ENCODE data around the gene L2HGDH. TPM values are rescaled to one million over a fixed set of nuclear protein-coding genes. Genes with fewer than 3 reads are reported as not detected.

The L2HGDH gene
- total and polyA plus RNA-seq, 10 of the 15 experiments (the other 5 are each of a cell fraction or from before 2014, with no cell fraction given), result 2.6 to 18.3 (median 13.5) TPM

DNA sequence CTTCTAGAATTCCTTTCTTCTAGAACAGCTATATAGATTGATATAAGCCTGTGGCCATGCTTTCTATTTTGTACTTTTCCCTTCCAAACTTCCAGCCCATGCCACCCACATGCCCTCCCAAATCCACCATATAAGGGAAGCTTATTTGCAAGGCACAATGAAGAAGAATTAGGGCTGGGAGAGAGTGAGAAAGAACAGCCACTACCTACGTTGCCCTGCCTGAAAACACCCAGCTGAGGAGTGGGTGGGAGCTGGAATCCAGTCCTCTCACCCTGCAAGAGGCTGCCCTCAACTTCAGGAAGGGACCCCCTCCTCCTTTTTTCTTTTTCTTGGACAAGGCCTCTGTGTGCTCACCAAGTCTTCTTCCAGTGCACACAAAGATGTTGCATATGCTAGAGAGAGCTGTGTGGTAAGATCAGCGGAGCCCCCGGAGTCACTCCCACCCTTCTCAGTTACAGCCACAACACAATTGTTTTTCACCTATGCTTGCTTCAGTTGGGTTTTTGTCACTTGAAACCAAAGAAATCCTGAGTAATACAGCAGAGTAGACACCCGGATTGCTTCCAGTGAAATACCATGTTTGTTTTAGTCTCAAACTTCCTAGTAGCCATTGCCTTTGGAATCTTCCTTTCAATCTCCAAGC lies 45.8 kb upstream of the L2HGDH start:
- FAIRE-seq, result no peak

More for the DNA sequence above, 45.8 kb upstream of the L2HGDH start:
- in situ Hi-C loops (cut with MboI) (no loop called here), intact Hi-C loops (cut with micrococcal nuclease; ENCODE audit: unreplicated experiment) (no loop called here)
- Histone ChIP-seq H3K27me3 (replicated peaks in 1 of 2; ENCODE audit: control insufficient read depth in 2 of 2, insufficient read depth in 2 of 2, low read length in 1 of 2) (no peaks in the 10 kb centered on the region), H3K9ac (ENCODE audit: control insufficient read depth, insufficient read depth, low read length) (no peak overlapping the region), H3K79me2 (ENCODE audit: control insufficient read depth, insufficient read depth, low read length) (peaks cover 2% of the 10 kb centered on the region), H3K9me3 (replicated peaks; ENCODE audit: control insufficient read depth, insufficient read depth, low read length) (no peaks in the 10 kb centered on the region; the same call in 2 of the 3 replicates), H3K27ac (ENCODE audit: control insufficient read depth, insufficient read depth) (no peak overlapping the region), H3K36me3 (ENCODE audit: control insufficient read depth in 2 of 2, insufficient read depth in 2 of 2, low read length in 1 of 2) (peaks cover 0 to 4% of the 10 kb centered on the region in 2 experiments; a peak in 2 of 4 replicates), H3K4me1 (ENCODE audit: control insufficient read depth, insufficient read depth, low read length) (no peaks in the 10 kb centered on the region), H4K20me1 (ENCODE audit: control insufficient read depth, insufficient read depth) (no peaks in the 10 kb centered on the region), H2AFZ (ENCODE audit: control insufficient read depth, low read depth, low read length) (no peak overlapping the region), H3K4me2 (ENCODE audit: control insufficient read depth, insufficient read depth) (no peak overlapping the region), H3K4me3 (no peak overlapping the region)
- TF ChIP-seq POLR2AphosphoS5 (IDR thresholded peaks at IDR 0.05; ENCODE audit: low read length) (no peak), HDGF (IDR thresholded peaks at IDR 0.05) (no peak), PAX8 (IDR thresholded peaks at IDR 0.05) (no peak), CBX5 (IDR thresholded peaks at IDR 0.05; ENCODE audit: low read depth) (no peak), ZNF384 (IDR thresholded peaks at IDR 0.05; ENCODE audit: borderline replicate concordance, low read depth, low read length) (no peak), RAD21 (IDR thresholded peaks at IDR 0.05; ENCODE audit: insufficient read depth, low read depth, low read length) (no peak)
- TF ChIP-seq, protein P1, sequence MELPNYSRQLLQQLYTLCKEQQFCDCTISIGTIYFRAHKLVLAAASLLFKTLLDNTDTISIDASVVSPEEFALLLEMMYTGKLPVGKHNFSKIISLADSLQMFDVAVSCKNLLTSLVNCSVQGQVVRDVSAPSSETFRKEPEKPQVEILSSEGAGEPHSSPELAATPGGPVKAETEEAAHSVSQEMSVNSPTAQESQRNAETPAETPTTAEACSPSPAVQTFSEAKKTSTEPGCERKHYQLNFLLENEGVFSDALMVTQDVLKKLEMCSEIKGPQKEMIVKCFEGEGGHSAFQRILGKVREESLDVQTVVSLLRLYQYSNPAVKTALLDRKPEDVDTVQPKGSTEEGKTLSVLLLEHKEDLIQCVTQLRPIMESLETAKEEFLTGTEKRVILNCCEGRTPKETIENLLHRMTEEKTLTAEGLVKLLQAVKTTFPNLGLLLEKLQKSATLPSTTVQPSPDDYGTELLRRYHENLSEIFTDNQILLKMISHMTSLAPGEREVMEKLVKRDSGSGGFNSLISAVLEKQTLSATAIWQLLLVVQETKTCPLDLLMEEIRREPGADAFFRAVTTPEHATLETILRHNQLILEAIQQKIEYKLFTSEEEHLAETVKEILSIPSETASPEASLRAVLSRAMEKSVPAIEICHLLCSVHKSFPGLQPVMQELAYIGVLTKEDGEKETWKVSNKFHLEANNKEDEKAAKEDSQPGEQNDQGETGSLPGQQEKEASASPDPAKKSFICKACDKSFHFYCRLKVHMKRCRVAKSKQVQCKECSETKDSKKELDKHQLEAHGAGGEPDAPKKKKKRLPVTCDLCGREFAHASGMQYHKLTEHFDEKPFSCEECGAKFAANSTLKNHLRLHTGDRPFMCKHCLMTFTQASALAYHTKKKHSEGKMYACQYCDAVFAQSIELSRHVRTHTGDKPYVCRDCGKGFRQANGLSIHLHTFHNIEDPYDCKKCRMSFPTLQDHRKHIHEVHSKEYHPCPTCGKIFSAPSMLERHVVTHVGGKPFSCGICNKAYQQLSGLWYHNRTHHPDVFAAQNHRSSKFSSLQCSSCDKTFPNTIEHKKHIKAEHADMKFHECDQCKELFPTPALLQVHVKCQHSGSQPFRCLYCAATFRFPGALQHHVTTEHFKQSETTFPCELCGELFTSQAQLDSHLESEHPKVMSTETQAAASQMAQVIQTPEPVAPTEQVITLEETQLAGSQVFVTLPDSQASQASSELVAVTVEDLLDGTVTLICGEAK (IDR thresholded peaks at IDR 0.05; ENCODE audit: borderline replicate concordance), result no peak
- ChIA-PET CTCF (interaction anchor here (1.6 to 2.2 kb wide), 2 partner anchors 10 to 37 kb away, joined by 6 read pairs; no protein-coding TSS in a partner anchor), POLR2A (interaction anchor here (0.6 to 1.9 kb wide), 3 partner anchors 10 to 37 kb away, joined by 3 to 4 read pairs (median 3); no protein-coding TSS in a partner anchor), SMC1A (ENCODE audit: uncharacterized antibody, unreplicated experiment) (interaction anchor here (1.0 to 1.5 kb wide), 3 partner anchors 8 to 13 kb away, joined by 3 read pairs; no protein-coding TSS in a partner anchor), RAD21 (ENCODE audit: unreplicated experiment) (interaction anchor here (0.5 kb wide), 1 partner anchor 171 kb away, joined by 4 read pairs; no protein-coding TSS in a partner anchor)
- ATAC-seq (no peak), DNase-seq (ENCODE audit: low read depth, low spot score) (no peak)
- no TSS peak for BruUV-seq (replicated peaks)
- WGBS (ENCODE audit: insufficient coverage, insufficient replicate concordance, low lambda C conversion rate, missing lambda C conversion rate), result 96% methylated on average over 4 of the region's 4 CpGs
